ENCODE measurements around the gene NSD1.
"Not testable (repeated sequence)": the region's sequence is repeated elsewhere in the genome, so short reads cannot be mapped to it uniquely, and the experiment has no call there.

Gene NSD1

DNA sequence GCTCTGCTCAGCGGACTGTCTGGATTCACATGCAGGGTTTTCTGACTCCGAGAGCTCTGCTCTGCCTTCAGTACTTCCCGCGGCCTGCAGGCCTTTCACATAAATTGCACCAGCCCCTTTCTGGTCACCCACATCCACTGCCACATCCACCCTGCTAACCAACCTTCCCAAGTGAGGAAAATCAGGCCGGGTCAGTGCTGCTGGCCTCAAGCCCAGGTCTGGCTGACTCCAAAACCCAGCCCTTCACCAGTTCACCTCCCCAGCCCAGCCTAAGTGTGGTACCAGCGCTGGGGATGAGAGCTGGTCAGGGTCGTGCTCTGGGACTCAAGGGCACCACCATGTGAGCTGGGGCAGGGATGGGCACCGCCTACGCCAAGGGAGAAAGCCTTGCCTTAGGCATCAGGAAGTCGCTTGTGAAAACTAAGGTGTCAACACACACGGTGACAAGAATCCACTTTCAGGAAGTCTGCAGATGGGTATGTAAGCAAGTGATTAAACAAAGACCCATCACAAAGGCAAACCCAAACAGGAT, 205.6 kb downstream of the NSD1 start:
- H3K27ac ChIP-seq = no peak overlapping the region
- no peak for TF ChIP-seq CTCF (IDR thresholded peaks at IDR 0.05; ENCODE audit: low read depth, low read length)
- no peaks in the 10 kb centered on the region for H3K27me3 ChIP-seq (ENCODE audit: insufficient read depth, low read depth, severe bottlenecking)
- H3K9me3 ChIP-seq (ENCODE audit: severe bottlenecking) = no peaks in the 10 kb centered on the region
- no peak overlapping the region for H3K4me3 ChIP-seq (ENCODE audit: low read depth, low read length)
- peaks cover 2% of the 10 kb centered on the region; the same call in 1 of the 2 replicates for H3K36me3 ChIP-seq
- no peak for DNase-seq

GRCh38 chr5:177343000-177343399, 209.4 kb downstream of the NSD1 start:
- not testable (repeated sequence) for DNase-seq; H3K9me3 ChIP-seq (ENCODE audit: severe bottlenecking); H3K36me3 ChIP-seq; H3K27ac ChIP-seq; H3K4me3 ChIP-seq (ENCODE audit: low read depth, low read length); H3K27me3 ChIP-seq (ENCODE audit: insufficient read depth, low read depth, severe bottlenecking)

DNA sequence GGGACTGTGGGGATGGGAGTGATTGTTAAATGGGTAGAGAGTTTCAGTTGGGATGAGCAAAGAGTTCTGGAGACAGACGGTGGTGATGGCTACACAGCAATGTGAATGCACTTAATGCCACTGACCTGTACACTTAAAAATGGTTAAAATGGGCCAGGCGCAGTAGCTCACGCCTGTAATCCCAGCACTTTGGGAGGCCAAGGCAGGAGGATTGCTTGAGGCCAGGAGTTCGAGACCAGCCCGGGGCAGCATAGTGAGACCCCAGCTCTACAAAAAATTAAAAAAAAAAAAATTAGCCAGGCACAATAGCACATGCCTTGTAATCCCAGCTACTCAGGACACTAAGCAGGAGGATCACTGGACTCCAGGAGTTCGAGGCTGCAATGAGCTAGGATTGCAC, 210.2 kb downstream of the NSD1 start:
- no peaks in the 10 kb centered on the region for H3K36me3 ChIP-seq
- no peak overlapping the region for H3K27ac ChIP-seq

DNA sequence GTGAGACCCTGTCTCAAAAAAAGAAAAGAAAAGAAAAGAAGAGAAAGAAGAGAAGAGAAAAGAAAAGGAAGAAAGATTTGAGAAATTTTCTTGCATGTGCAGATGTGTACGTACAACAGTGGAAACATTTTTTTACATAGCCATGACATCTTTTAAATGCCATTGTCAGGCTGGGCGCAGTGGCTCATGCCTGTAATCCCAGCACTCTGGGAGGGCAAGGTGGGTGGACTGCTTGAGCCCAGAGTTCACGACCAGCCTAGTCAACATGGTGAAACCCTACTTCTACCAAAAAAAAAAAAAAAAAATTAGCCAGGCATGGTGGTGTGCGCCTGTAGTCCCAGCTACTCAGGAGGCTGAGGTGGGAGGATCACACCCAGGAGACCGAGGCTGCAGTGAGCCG, 211.3 kb downstream of the NSD1 start:
- no peak for DNase-seq
- Histone ChIP-seq H3K27ac (no peak overlapping the region), H3K4me3 (ENCODE audit: low read depth, low read length) (no peak overlapping the region), H3K36me3 (no peaks in the 10 kb centered on the region; the same call in 1 of the 2 replicates), H3K9me3 (ENCODE audit: severe bottlenecking) (no peaks in the 10 kb centered on the region), H3K27me3 (ENCODE audit: insufficient read depth, low read depth, severe bottlenecking) (no peaks in the 10 kb centered on the region)
- no peak for TF ChIP-seq CTCF (IDR thresholded peaks at IDR 0.05; ENCODE audit: low read depth, low read length)

More for the DNA sequence above, 210.2 kb downstream of the NSD1 start:
- TF ChIP-seq CTCF (IDR thresholded peaks at IDR 0.05; ENCODE audit: low read depth, low read length) = no peak
- H3K9me3 ChIP-seq (ENCODE audit: severe bottlenecking) = no peaks in the 10 kb centered on the region
- no peaks in the 10 kb centered on the region for H3K27me3 ChIP-seq (ENCODE audit: insufficient read depth, low read depth, severe bottlenecking)
- H3K4me3 ChIP-seq (ENCODE audit: low read depth, low read length) = no peak overlapping the region
- DNase-seq = no peak

DNA sequence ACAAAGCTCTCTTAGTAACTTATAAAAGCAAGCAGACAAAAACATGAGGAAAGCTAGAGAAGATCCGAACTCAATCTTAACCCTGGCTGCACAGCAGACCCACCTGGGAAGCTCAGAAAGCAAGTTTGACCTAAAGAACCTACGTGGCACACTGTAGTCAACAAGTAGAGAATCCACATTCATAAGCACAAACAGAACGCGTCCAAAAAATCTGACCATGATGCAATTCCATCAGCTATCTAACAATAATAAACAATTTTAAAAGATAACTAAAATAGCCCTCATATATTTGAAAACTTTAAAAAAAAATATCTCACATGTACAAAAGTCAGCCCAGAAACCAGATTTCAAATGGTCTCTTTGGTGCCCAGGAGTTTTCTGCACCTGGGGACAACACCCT, 213.2 kb downstream of the NSD1 start:
- H3K27me3 ChIP-seq (ENCODE audit: insufficient read depth, low read depth, severe bottlenecking) = no peaks in the 10 kb centered on the region
- TF ChIP-seq CTCF (IDR thresholded peaks at IDR 0.05; ENCODE audit: low read depth, low read length) = no peak
- H3K36me3 ChIP-seq = no peaks in the 10 kb centered on the region; the same call in 1 of the 2 replicates
- DNase-seq = no peak
- no peak overlapping the region for H3K4me3 ChIP-seq (ENCODE audit: low read depth, low read length)
- no peak overlapping the region for H3K27ac ChIP-seq
- no peaks in the 10 kb centered on the region for H3K9me3 ChIP-seq (ENCODE audit: severe bottlenecking)

DNA sequence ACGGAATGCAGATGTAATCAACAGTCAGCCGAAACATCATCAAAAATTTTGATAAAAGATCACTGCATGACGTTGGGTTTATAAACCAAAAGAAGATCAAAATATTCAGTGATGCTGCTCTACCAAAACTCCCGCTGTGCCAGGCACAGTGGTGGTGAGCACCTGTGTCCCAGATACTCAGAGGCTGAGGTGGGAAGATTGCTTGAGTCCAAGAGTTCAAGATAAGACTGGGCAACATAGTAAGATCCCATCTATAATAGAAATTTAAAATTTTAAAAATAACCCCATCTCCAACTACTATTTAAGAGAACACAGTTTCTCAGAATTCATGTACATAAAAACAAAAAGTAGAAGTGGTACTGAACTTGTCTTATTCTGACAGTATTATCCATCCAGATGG, 214.1 kb downstream of the NSD1 start:
- no peak overlapping the region for H3K27ac ChIP-seq
- no peaks in the 10 kb centered on the region; the same call in 1 of the 2 replicates for H3K36me3 ChIP-seq
- DNase-seq = no peak
- H3K27me3 ChIP-seq (ENCODE audit: insufficient read depth, low read depth, severe bottlenecking) = no peaks in the 10 kb centered on the region
- no peaks in the 10 kb centered on the region for H3K9me3 ChIP-seq (ENCODE audit: severe bottlenecking)
- H3K4me3 ChIP-seq (ENCODE audit: low read depth, low read length) = no peak overlapping the region
- no peak for TF ChIP-seq CTCF (IDR thresholded peaks at IDR 0.05; ENCODE audit: low read depth, low read length)

Measured in WERI-Rb-1 (cell line).